GM19043 (cell line): ENCODE results near the gene AKAP8L.
"Not testable (repeated sequence)": the region's sequence is repeated elsewhere in the genome, so short reads cannot be mapped to it uniquely, and the experiment has no call there.

ENCODE experiments used
- ATAC-seq: cut with Tn5 transposase; IDR thresholded peaks from one replicate; pipeline ENCODE4 v1.9.1; 2021; ENCODE audit warnings: low read depth; ENCODE audit not compliant: unreplicated experiment

Gene AKAP8L

GRCh38 chr19:15360015-15360414 lies 58.8 kb downstream of the AKAP8L start:
- not testable (repeated sequence) for ATAC-seq

DNA sequence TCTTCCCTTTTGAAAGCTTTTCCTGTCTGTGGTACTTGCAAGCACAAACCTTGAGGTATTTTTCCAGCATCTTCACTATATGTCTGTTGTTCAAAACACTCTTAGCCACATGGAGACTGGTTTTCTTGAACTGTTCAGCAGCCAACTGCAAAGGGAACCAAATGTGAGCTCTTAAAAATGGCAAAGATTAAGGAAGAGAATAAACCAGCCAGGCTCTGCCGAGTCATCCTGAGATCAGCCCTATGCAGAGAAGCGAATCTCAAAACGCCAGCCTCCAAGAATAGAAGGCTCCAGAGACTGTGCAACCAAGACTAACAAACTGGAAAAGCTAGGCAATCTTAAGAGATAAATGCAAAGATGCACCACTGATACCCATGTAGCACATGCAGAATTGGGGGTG lies 59.9 kb downstream of the AKAP8L start:
- ATAC-seq, result no peak

GRCh38 chr19:15357906-15358305 lies 60.9 kb downstream of the AKAP8L start:
- ATAC-seq, result no peak

DNA sequence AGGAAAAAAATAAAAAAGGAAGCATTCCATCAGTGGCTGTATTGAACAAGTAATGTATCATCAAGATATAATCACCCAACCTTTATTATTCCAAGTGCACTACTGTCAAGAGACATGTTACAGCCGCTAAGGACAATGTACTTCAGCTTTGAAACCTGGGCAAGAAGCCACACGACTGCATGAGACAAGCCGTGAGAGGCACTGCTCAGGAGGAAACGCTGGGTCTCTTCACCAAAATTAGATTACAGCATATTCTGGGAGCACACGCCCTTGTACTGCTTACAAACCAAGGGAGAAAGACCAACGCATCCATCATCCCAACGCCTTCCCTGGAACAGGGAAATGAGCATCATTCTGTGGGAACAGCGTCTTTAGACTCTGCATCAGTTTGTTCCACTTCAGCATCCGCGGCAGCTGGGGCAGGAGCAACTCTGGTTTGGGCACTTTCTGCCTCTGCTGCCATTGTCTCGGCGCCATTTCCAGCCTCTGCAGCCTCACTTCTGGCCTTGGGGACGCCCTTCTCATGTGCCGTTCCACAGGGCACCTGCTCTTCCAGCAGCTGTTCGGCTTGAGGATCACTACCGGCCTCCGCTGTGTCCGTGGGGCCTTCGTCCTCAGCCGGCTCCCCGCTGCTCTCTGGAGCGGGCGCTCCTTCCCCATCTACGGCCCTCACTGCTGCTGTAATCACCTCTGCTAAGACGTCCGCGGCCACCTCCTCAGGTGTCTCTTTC lies 64.1 kb downstream of the AKAP8L start:
- ATAC-seq, result no peak

- ATAC-seq, result no peak
These were observed 64.9 kb downstream of the AKAP8L start for GRCh38 chr19:15353908-15354307.

DNA sequence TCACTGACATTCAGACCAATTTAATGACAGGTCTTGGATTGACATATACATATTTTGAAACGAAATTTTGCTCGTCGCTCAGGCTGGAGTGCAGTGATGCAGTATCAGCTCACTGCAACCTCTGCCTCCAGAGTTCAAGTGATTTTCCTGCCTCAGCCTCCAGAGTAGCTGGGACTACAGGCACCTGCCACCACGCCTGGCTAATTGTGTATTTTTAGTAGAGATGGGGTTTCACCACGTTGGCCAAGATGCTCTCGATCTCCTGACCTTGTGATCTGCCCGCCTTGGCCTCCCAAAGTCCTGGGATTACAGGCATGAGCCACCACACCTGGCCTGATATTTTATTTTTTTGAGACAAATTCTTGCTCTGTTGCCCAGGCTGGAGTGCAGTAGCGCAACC lies 66.3 kb downstream of the AKAP8L start:
- not testable (repeated sequence) for ATAC-seq

GRCh38 chr19:15341328-15341727 lies 77.5 kb downstream of the AKAP8L start:
- not testable (repeated sequence) for ATAC-seq

DNA sequence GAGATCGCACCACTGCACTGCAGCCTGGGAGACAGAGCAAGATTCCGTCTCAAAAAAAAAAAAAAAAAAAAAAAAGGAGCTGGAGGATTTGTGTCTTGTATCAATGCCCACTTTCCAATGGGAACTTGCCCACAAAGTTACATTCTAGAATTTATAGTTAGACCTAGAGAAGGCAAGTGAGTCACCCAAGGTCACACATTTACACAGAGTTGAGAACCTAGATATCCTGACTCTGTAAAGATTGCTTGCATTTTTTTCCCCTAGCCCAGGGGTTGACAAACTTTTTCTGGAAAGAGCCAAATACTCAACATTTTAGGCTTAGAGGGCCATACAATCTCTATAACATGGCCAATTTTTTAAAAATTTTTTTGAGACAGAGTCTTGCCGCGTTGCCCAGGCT lies 78.7 kb downstream of the AKAP8L start:
- ATAC-seq, result no peak

GRCh38 chr19:15337202-15337601 lies 81.6 kb downstream of the AKAP8L start:
- no peak for ATAC-seq

DNA sequence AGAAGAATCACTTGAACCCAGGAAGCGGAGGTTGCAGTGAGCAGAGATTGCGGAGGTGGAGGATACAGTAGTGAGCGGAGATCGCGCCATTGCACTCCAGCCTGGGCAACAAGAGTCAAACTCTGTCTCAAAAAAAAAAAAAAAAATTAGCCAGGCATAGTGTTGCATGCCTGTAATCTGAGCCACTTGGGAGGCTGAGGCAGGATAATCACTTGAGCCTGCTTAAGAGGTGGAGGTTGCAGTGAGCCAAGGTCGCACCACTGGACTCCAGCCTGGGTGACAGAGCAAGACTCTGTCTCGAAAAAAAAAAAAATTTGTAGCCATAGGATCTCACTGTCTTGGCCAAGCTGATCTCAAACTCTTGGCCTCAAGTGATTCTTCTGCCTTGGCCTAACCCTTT lies 82.8 kb downstream of the AKAP8L start:
- not testable (repeated sequence) for ATAC-seq

- no peak for ATAC-seq
These were observed 86.3 kb downstream of the AKAP8L start, which contains the start of gene BRD4 for GRCh38 chr19:15332311-15332996. Gene BRD4, minus strand, starts transcription at chr19:15332539. Its CDS starts 59,440 bp downstream, at chr19:15273099.

DNA sequence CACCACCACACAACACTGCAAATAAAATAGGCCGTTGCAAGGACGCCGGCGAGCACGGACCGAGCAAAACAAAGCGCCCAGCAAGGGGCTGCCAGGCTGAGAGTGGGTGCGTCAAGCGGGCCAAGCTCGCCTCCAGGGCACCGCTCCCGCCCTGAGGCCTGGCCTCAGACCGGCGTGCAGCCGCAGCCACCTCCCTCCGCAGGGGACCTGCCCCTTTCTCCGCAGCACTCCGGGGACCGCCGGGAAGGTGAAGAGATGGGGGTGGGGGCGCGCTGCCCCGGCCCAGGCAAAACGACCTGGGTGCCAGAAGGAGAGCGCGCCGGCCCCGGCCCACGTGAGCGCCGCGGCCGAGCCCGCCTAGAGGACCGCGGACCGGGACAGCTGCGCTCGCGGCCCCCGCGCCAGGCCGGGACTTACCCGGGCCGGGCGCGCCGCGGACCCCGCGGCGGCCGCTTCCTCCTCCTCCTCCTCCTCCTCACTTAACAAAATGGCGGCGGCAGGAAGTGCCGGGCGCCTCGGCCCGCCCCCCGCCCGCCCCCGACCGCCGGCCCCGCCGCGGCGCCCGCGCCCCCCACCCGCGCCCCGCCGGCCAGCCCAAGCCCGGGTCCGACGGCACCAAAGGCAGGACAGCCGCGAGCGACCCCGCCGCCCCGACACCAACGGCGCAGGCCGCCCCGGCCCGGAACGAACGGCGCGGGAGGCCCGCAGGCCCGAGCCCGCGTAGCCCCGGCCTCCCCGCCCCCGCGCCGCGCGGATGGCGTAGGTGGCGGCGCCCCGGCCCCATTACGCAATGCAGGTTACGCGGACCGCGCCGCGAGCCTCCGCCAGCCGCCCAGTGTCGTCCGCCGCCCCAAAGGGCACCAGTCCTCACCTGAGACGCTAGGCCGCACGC lies 87.1 kb downstream of the AKAP8L start:
- no peak for ATAC-seq

DNA sequence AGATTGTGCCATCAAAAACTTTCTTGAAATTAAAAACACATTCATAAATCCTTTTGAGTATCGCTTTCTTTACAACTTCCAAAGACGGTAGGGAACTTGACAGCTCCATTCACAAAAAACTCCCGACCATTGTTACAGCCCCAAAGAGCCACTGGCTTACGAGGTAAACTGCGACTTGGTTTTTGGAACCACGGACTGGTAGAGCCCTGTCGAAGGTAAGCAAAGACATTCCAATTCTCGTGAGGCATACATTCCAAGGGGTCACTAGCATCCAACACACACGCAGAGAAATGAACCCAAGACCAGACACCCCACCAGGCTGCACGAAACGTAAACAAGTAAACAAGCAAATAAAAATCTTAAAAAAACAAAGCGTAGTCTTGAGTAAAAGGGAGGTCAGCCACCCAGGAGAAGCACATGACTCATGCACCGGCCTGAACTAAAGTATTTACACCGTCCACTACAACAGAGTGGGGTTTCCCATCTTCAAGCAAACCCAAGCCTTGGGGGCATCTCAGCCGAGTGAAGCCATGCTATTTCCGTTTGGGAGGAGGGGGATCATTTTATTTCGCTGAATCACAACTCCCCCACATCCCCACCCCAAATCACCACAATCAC lies 87.9 kb downstream of the AKAP8L start:
- no peak for ATAC-seq
